HG03066 (cell line): Measurements from ENCODE around the gene NAXD.

ENCODE experiments used
- ATAC-seq: cut with Tn5 transposase; IDR thresholded peaks from one replicate; pipeline ENCODE4 v1.9.1; 2021; ENCODE audit warnings: low read depth; ENCODE audit not compliant: unreplicated experiment

Gene NAXD

DNA sequence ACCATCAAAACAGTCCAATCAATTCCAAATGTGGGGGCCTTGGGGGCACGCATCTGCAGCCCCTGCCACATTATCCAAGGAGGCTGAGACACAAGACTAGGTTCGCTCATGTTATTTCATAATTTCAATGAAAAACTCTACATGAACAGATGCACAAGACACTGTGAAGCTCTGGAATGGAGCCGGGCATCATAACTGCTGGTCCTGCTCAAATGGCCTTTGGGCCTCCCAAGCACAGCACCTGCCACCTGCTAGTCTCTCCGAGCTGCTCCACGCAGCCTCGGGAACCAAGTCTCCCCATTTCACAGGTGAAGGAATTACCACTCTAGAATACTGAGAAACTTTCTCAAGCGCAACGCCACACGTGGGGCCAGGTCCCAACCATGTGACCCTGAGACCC is 73.7 kb downstream of the NAXD start:
- ATAC-seq: no peak
